ENCODE measurements around the gene RAPGEF3. TPM values are rescaled to one million over a fixed set of nuclear protein-coding genes. Genes with fewer than 3 reads are reported as not detected.
A peak's percentile ranks its signal among the peaks of the same experiment; 100 is the strongest.

The RAPGEF3 gene
- total RNA-seq, 2 donors from 2014 or later, result 27.3 to 35.9 TPM

- ATAC-seq (no peak), DNase-seq (no peak)
- intact Hi-C loops (cut with DNase I), result no loop called here
Measured at GRCh38 chr12:47750229-47750798, 8.4 kb downstream of the RAPGEF3 start.

GRCh38 chr12:47748899-47749298 is 9.8 kb downstream of the RAPGEF3 start:
- DNase-seq (no peak), ATAC-seq (no peak)
- intact Hi-C loops (cut with DNase I), result no loop called here

GRCh38 chr12:47748507-47748828 is 10.2 kb downstream of the RAPGEF3 start:
- intact Hi-C loops (cut with DNase I), result no loop called here
- ATAC-seq (no peak), DNase-seq (no peak)

- intact Hi-C loops (cut with DNase I), result no loop called here
- DNase-seq (no peak), ATAC-seq (no peak)
Measured at GRCh38 chr12:47747596-47748506, 10.8 kb downstream of the RAPGEF3 start.

GRCh38 chr12:47747126-47747525 is 11.6 kb downstream of the RAPGEF3 start:
- no peak for DNase-seq
- intact Hi-C loops (cut with DNase I), result no loop called here
- no peak for ATAC-seq

GRCh38 chr12:47746523-47746922 is 12.2 kb downstream of the RAPGEF3 start:
- intact Hi-C loops (cut with DNase I), result no loop called here
- ATAC-seq (no peak), DNase-seq (no peak)

GRCh38 chr12:47746073-47746472 is 12.6 kb downstream of the RAPGEF3 start:
- ATAC-seq, result no peak
- DNase-seq, result no peak
- intact Hi-C loops (cut with DNase I), result no loop called here

GRCh38 chr12:47745485-47746041 is 13.1 kb downstream of the RAPGEF3 start:
- intact Hi-C loops (cut with DNase I), result no loop called here
- DNase-seq (no peak), ATAC-seq (no peak)

- no peak for DNase-seq
- no peak for ATAC-seq
- intact Hi-C loops (cut with DNase I), result no loop called here
Measured at GRCh38 chr12:47744778-47745436, 13.8 kb downstream of the RAPGEF3 start.

- no peak for ATAC-seq
Measured at GRCh38 chr12:47744005-47744651, 14.6 kb downstream of the RAPGEF3 start.

GRCh38 chr12:47743311-47743860 is 15.3 kb downstream of the RAPGEF3 start:
- DNase-seq (no peak), ATAC-seq (no peak)
- intact Hi-C loops (cut with DNase I), result no loop called here

More at GRCh38 chr12:47744005-47744651, 14.6 kb downstream of the RAPGEF3 start:
- intact Hi-C loops (cut with DNase I), result no loop called here
- DNase-seq, result no peak

- ATAC-seq (no peak), DNase-seq (no peak)
- intact Hi-C loops (cut with DNase I), result no loop called here
Measured at GRCh38 chr12:47742253-47742825, 16.3 kb downstream of the RAPGEF3 start.

- intact Hi-C loops (cut with DNase I), result no loop called here
- DNase-seq (peak; percentile 83), ATAC-seq (peak in 1 of 2 donors; percentile 13)
Measured at GRCh38 chr12:47741340-47741703, 17.4 kb downstream of the RAPGEF3 start.

GRCh38 chr12:47740606-47741339 is 17.9 kb downstream of the RAPGEF3 start:
- intact Hi-C loops (cut with DNase I), result no loop called here
- ATAC-seq (no peak), DNase-seq (no peak)

GRCh38 chr12:47739979-47740378 is 18.7 kb downstream of the RAPGEF3 start:
- peak in 1 of 2 donors; percentile 7 for ATAC-seq
- intact Hi-C loops (cut with DNase I), result no loop called here
- DNase-seq, result peak; percentile 77

GRCh38 chr12:47739297-47739696 is 19.4 kb downstream of the RAPGEF3 start:
- no peak for ATAC-seq
- intact Hi-C loops (cut with DNase I), result no loop called here
- DNase-seq, result no peak

- no peak for DNase-seq
- intact Hi-C loops (cut with DNase I), result no loop called here
- no peak for ATAC-seq
Measured at GRCh38 chr12:47737936-47738594, 20.6 kb downstream of the RAPGEF3 start.

Measured in left cardiac atrium (tissue), 4 donors.